NCI-H69 (cell line): ENCODE data around the gene PLEKHM3.
"Not testable (repeated sequence)": the region's sequence is repeated elsewhere in the genome, so short reads cannot be mapped to it uniquely, and the experiment has no call there.

Experiments used
- DNase-seq: peaks from one replicate; lab custom pipeline; 2025; lab: John Stamatoyannopoulos, UW

Gene PLEKHM3

GRCh38 chr2:208036357-208036756, 11.0 kb upstream of the PLEKHM3 start:
- no peak for DNase-seq

GRCh38 chr2:208034503-208035140, 9.3 kb upstream of the PLEKHM3 start:
- no peak for DNase-seq

- DNase-seq: peak; percentile 30
These were observed 8.6 kb upstream of the PLEKHM3 start for GRCh38 chr2:208033701-208034502.

GRCh38 chr2:208031608-208032019, 6.3 kb upstream of the PLEKHM3 start:
- DNase-seq: no peak

GRCh38 chr2:208025814-208026184, 472 bp upstream of the PLEKHM3 start:
- peak; percentile 69 for DNase-seq

DNA sequence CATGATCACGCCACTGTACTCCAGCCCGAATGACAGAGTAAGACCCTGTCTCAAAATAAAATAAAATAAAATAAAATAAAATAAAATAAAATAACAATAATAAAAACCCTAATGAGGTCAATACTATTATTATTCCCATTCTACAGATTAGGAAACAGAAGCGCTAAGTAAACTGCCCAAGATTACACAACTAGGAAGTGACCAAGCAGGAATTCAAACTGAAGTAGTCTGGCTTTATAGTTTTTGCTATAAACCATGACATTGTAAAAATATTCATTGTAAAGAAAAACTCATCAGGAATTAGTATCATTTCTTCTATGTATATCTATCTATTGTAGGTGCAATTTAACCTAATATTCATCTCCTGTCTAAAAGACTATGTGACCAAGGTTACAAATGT, 1.2 kb downstream of the PLEKHM3 start:
- no peak for DNase-seq

DNA sequence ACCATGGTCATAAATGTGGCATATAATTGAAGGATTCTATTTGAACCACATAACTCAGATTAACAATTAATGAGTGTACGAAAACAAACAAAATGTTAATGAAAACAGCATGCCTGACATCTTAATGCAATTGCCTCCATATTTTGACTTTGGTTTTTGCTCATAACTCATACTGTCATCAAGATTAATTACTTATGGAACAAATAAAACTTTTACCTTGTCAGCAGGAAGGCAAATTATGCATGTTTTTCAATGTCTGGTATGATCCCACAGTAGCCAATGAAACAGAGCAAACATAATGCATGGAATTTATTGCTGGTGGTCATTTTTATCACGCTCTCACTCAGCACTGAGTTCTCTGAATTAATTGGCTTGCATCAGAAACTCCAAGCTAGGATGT, 5.1 kb downstream of the PLEKHM3 start:
- DNase-seq: no peak

DNA sequence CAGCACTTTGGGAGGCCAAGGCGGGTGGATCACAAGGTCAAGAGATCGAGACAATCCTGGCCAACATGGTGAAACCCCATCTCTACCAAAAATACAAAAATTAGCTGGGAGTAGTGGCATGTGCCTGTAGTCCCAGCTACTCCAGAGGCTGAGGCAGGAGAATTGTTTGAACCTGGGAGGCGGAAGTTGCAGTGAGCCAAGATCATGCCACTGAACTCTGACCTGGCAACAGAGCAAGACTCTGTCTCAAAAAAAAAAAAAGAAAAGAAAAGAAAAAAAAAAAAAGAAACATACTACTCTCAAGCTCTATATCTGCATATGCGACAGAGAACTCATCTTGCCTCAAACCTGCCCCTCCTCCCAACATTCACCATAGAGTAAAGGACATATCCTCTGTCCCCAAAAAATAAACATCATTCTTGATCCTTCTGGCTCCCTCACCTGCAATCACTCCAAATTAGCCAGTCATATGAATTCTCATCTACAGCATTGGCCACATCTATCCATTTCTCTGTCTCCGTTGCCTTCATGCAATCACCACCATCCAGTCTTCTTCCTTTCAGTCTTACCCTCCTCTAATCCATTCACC, 7.1 kb downstream of the PLEKHM3 start:
- DNase-seq: not testable (repeated sequence)

- DNase-seq: no peak
These were observed 7.6 kb downstream of the PLEKHM3 start for GRCh38 chr2:208017721-208018120.

GRCh38 chr2:208015475-208015874, 9.9 kb downstream of the PLEKHM3 start:
- DNase-seq: peak; percentile 77

DNA sequence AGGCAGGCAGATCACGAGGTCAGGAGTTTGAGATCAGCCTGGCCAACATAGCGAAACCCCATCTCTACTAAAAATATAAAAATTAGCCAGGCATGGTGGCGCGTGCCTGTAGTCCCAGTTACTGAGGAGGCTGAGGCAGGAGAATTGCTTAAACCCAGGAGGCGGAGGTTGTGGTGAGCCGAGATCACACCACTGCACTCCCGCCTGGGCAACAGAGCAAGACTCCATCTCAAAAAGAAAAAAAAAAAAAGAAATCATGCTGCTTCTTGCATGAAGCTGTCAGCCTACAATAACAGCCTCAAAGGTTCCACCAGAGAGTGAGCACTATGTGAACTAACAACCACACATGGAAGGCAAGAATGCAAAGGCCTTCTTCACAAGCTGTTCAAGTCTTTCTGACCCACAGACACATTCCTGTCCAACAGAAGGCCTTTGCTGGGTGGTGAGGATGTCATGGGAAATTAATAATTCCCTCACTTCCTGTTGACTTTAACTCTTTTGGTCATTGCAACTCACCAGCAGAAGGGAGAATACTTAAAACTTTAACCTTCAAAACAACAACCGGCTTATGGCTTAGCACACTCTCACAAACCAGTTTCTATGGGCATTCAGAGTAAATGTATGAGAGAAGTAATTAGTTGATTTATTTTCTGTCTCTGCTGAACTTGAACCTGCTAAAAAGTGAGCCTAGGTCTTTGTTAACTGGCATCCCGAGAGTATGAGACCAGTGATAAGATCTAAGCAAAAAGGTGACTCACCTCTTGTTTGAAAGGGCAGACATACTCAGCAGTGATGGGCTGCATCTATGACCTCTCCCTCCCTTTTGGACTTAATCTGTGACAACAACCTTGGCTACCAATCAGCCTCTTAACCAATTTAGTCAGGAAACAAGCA, 11.8 kb downstream of the PLEKHM3 start:
- peak; percentile 1 for DNase-seq

DNA sequence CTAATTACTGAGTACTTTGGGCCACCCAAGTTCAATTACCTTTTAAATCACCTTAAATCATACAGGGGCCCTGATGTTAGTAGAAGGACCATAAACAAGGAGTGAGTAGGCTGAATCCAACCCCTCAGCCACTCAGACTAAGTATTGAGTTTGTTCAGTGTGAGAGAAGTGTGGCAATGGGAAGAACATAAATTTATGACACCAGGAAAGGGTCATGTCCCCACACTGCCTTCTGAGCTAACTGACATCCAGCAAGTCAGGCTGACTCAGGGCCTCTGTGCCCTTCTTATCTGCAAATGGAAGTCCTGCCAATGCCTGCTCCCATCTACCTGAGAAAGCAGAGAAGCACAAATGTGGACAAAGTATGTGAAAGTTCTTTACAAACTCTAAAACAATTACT, 12.9 kb downstream of the PLEKHM3 start:
- no peak for DNase-seq

DNA sequence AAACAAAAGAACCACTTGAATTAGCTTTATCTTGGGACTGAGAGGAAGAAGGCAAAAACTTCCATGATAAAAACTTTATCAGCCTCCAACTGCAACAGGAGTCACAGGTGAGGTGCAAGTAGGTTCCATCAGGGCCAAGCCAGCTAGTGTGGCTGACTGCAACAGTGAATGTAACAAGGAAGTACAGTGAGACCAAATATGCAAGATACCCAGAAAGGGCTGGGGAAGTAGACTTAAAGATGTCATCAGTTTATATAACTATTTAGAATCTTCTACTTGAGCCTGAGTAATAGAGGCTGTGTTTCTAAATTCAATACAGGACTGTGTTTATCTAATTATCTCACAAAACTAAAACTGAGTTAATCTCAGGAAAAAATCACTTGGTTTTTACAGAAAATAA, 14.8 kb downstream of the PLEKHM3 start:
- DNase-seq: no peak

DNA sequence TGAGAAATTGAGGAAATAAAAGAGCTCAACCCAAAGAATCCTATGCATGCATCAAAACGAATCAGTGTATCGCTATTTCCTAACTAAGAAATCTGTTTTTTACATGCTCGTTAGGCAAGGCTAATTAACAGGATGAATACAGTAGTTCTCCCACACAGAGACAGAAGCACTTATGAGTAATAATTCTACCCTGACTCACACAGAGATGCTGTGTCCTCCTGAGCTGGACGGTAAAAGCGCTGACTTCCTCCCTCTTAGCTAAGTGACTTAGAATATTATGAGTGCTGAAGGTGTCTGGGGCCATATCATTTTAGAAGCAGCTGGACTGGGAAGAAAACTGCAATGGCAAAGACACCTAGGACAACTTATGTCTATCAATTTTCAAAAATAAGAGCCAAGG, 18.5 kb downstream of the PLEKHM3 start:
- DNase-seq: no peak

DNA sequence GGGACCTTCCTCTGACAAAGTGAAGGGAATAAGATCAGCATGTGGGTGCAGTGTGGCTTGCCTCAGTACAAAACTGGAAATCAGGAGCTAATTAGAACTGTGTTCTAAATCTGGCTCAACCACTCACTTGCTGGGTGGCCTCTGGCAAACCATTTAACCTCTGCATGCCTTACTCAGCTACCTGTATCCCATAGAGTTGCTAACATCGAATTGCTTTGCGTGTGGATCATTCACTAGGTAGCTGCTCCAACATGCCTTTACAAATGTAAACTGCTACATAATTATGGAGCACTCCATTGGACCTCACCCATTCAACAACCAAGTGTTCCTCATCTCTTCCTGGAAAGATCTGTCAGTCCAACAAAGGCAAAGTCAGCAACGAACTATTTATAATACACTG, 19.0 kb downstream of the PLEKHM3 start:
- DNase-seq: no peak

- DNase-seq: no peak
These were observed 23.4 kb downstream of the PLEKHM3 start for GRCh38 chr2:208001924-208002323.

- no peak for DNase-seq
These were observed 24.5 kb downstream of the PLEKHM3 start for GRCh38 chr2:208000701-208001395.

DNA sequence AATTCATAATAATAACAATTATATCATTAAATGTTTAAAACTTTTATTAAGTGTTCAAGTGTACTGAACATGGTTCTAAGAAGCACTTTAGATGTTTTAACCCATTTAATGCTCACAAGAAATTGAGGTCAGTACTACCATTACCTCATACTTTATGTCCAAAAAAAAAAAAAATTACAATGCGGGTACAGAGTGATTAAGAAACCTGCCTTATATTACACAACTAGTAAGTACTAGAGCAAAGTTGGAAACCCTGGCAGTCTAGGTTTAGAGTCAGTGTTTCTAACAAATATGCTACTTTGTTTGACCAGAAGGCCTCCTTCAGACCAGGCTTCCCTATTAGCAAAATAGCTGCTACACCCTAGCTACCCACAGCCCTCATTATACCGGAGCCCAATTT, 28.5 kb downstream of the PLEKHM3 start:
- no peak for DNase-seq

DNA sequence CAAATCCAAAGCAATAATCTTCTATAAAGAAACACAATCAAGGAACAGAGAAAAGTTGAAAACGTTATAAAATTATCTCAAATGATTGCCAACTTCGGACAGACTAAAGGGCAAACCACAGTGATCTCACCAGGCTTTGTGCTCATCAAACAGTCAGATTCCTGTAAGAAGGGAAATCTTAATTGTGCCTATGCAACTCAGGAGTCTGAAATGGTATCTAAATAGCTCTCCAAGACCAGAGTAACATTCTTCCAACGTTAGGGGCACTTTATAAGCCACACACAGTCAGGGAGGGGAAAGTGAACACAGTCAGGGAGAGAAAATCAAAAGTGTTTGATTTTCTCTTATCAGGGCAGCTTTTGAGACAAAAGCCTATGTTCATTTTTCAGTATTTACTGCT, 29.4 kb downstream of the PLEKHM3 start:
- no peak for DNase-seq

DNA sequence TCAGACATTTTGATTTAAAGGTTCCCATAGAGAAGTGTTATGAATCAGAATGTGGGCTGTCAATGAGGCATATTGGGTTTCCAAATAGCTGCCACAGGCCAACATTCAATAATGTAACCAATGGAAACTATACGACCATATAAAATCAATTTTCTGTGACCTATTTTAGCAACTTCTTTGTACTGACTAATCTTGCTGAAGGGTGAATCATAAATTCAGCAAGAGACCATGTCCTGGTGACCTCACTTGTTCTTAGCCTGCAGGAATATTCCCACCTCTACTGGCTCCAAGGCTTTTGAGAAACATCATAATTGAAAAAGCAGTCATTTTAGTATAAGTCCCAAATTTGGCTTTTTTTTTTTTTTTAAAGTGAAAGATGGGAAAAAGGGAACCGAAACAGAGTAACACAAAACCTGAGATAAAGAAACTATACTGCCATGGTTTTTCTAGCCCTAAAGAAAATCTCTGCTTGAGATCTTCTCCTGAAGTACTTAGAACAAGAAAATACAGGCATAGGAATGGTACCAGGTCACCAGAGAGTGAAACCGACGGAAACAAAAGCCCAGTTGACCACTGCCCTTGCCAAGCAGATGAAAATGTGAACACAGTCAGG, 32.1 kb downstream of the PLEKHM3 start:
- DNase-seq: no peak

DNA sequence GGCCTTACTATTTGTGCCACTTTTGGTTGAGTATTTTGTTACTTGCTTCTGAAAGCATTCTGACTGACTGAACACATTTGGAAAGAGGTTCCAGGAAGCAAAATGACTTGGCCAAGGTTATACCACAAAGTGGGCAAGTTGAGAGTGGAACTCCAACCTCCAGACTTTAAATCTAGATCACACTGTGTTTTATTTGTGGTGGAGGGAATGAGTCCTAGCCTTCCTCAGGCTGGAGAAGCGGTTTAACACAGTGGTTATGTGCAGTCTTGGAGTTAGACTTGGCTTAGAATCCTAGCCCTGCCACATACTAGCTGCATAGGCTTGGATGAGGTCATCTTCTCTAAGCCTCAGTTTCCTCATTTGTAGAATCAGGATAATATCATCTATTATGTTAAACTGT, 33.4 kb downstream of the PLEKHM3 start:
- DNase-seq: no peak
